Muscle layer of colon (tissue), 2 donors: ENCODE measurements around the gene GPRIN2.
A peak's percentile ranks its signal among the peaks of the same experiment; 100 is the strongest.

ENCODE experiments used
- H3K27ac ChIP-seq: one replicate; pipeline ENCODE4 v1.7.0; 2013; ENCODE audit warnings: low read depth, mild to moderate bottlenecking, low read length, moderate library complexity
- H3K27me3 ChIP-seq, 2 donors: one replicate each; pipeline ENCODE4 v1.7.0; 2013; ENCODE audit warnings: low read length in 2 of 2, mild to moderate bottlenecking in 2 of 2; ENCODE audit not compliant: insufficient read depth in 2 of 2, control insufficient read depth in 1 of 2
- H3K36me3 ChIP-seq: one replicate; pipeline ENCODE4 v1.7.0; 2013; ENCODE audit warnings: mild to moderate bottlenecking, low read length; ENCODE audit not compliant: insufficient read depth
- H3K4me1 ChIP-seq: one replicate; pipeline ENCODE4 v1.7.0; 2013; ENCODE audit warnings: mild to moderate bottlenecking, low read length; ENCODE audit not compliant: insufficient read depth
- H3K4me3 ChIP-seq, 2 donors: one replicate each; pipeline ENCODE4 v1.7.0; 2013; ENCODE audit warnings: low read length in 2 of 2, low read depth in 1 of 2, mild to moderate bottlenecking in 1 of 2, moderate library complexity in 1 of 2
- H3K9ac ChIP-seq: one replicate; pipeline ENCODE4 v1.7.0; 2013; ENCODE audit warnings: low read length
- H3K9me3 ChIP-seq: one replicate; pipeline ENCODE4 v1.7.0; 2013; ENCODE audit warnings: mild to moderate bottlenecking, low read length
- donor health status: abdominal sarcoma.
- donor health status: Adenocarcinoma of cecum.

GPRIN2 gene

GRCh38 chr10:46545861-46546590 is 10.4 kb downstream of the GPRIN2 start:
- Histone ChIP-seq H3K27me3 (no peaks in the 10 kb centered on the region), H3K27ac (no peak overlapping the region), H3K36me3 (no peaks in the 10 kb centered on the region), H3K9me3 (no peaks in the 10 kb centered on the region), H3K9ac (no peak overlapping the region), H3K4me3 (no peak overlapping the region), H3K4me1 (peaks cover 13% of the 10 kb centered on the region)

- no peaks in the 10 kb centered on the region for H3K36me3 ChIP-seq
- H3K9ac ChIP-seq, result no peak overlapping the region
- H3K4me1 ChIP-seq, result peaks cover 20% of the 10 kb centered on the region
- H3K27ac ChIP-seq, result no peak overlapping the region
- H3K27me3 ChIP-seq, result no peaks in the 10 kb centered on the region
- H3K4me3 ChIP-seq, result no peak overlapping the region
- no peaks in the 10 kb centered on the region for H3K9me3 ChIP-seq
These were observed 11.3 kb downstream of the GPRIN2 start for GRCh38 chr10:46544989-46545791.

- H3K4me3 ChIP-seq, result no peak overlapping the region
- no peak overlapping the region for H3K27ac ChIP-seq
- H3K9ac ChIP-seq, result no peak overlapping the region
- no peaks in the 10 kb centered on the region for H3K36me3 ChIP-seq
- H3K4me1 ChIP-seq, result peaks cover 31% of the 10 kb centered on the region
- H3K9me3 ChIP-seq, result no peaks in the 10 kb centered on the region
- no peaks in the 10 kb centered on the region for H3K27me3 ChIP-seq
These were observed 12.7 kb downstream of the GPRIN2 start for GRCh38 chr10:46543466-46544377.

- Histone ChIP-seq H3K9me3 (no peaks in the 10 kb centered on the region), H3K27ac (no peak overlapping the region), H3K36me3 (no peaks in the 10 kb centered on the region), H3K9ac (no peak overlapping the region), H3K4me1 (peaks cover 37% of the 10 kb centered on the region), H3K27me3 (no peaks in the 10 kb centered on the region), H3K4me3 (no peak overlapping the region)
These were observed 13.6 kb downstream of the GPRIN2 start for GRCh38 chr10:46542567-46543465.

- no peaks in the 10 kb centered on the region for H3K36me3 ChIP-seq
- H3K27me3 ChIP-seq, result no peaks in the 10 kb centered on the region
- no peak overlapping the region for H3K27ac ChIP-seq
- H3K4me3 ChIP-seq, result no peak overlapping the region
- H3K9ac ChIP-seq, result no peak overlapping the region
- H3K4me1 ChIP-seq, result peaks cover 37% of the 10 kb centered on the region
- H3K9me3 ChIP-seq, result no peaks in the 10 kb centered on the region
These were observed 14.5 kb downstream of the GPRIN2 start for GRCh38 chr10:46541735-46542566.

- Histone ChIP-seq H3K9ac (no peak overlapping the region), H3K9me3 (no peaks in the 10 kb centered on the region), H3K36me3 (no peaks in the 10 kb centered on the region), H3K4me3 (peak overlapping the region in 1 of 2 donors; percentile 14), H3K4me1 (peaks cover 37% of the 10 kb centered on the region), H3K27ac (no peak overlapping the region), H3K27me3 (no peaks in the 10 kb centered on the region)
These were observed 15.3 kb downstream of the GPRIN2 start for GRCh38 chr10:46541017-46541661.

GRCh38 chr10:46540412-46541016 is 15.9 kb downstream of the GPRIN2 start:
- H3K4me1 ChIP-seq, result peaks cover 37% of the 10 kb centered on the region
- H3K27ac ChIP-seq, result peak overlapping the region; percentile 20
- no peak overlapping the region for H3K9ac ChIP-seq
- peak overlapping the region; percentile 12 to 14 for H3K4me3 ChIP-seq
- H3K9me3 ChIP-seq, result no peaks in the 10 kb centered on the region
- H3K36me3 ChIP-seq, result no peaks in the 10 kb centered on the region
- no peaks in the 10 kb centered on the region for H3K27me3 ChIP-seq

- Histone ChIP-seq H3K9me3 (no peaks in the 10 kb centered on the region), H3K9ac (no peak overlapping the region), H3K27me3 (no peaks in the 10 kb centered on the region), H3K27ac (peak overlapping the region; percentile 20), H3K4me1 (peaks cover 30% of the 10 kb centered on the region), H3K36me3 (no peaks in the 10 kb centered on the region), H3K4me3 (peak overlapping the region; percentile 12 to 14)
These were observed 16.7 kb downstream of the GPRIN2 start for GRCh38 chr10:46539596-46540411.
